GM18508 (cell line): Measurements from ENCODE around the gene TOMM7.
"Not testable (repeated sequence)": the region's sequence is repeated elsewhere in the genome, so short reads cannot be mapped to it uniquely, and the experiment has no call there.

ENCODE experiments used
- ATAC-seq: cut with Tn5 transposase; IDR thresholded peaks from one replicate; pipeline ENCODE4 v1.9.1; 2021; ENCODE audit warnings: moderate number of reproducible peaks; ENCODE audit not compliant: insufficient read depth, unreplicated experiment

Gene TOMM7

GRCh38 chr7:22826593-22826992 lies 3.9 kb upstream of the TOMM7 start:
- ATAC-seq, result no peak

DNA sequence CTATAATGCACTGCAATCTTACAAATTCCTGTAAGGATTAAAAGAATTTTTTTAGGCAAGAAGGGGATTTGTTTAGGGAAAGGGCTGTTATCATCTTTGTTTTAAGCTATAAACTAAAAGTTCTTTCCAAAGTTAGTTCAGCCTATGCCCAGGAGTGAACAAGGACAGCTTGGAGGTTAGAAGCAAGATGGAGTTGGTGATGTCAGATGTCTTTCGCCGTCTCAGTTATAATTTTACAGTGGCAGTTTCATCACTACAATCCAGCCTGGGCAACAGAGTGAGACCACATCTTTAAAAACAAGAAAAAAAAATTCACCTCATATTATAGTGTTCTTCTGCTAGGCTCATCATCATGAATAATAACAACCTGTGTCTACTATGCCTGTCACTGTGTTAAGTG lies 2.1 kb upstream of the TOMM7 start:
- no peak for ATAC-seq

GRCh38 chr7:22823142-22823497 lies 471 bp upstream of the TOMM7 start:
- ATAC-seq, result no peak

DNA sequence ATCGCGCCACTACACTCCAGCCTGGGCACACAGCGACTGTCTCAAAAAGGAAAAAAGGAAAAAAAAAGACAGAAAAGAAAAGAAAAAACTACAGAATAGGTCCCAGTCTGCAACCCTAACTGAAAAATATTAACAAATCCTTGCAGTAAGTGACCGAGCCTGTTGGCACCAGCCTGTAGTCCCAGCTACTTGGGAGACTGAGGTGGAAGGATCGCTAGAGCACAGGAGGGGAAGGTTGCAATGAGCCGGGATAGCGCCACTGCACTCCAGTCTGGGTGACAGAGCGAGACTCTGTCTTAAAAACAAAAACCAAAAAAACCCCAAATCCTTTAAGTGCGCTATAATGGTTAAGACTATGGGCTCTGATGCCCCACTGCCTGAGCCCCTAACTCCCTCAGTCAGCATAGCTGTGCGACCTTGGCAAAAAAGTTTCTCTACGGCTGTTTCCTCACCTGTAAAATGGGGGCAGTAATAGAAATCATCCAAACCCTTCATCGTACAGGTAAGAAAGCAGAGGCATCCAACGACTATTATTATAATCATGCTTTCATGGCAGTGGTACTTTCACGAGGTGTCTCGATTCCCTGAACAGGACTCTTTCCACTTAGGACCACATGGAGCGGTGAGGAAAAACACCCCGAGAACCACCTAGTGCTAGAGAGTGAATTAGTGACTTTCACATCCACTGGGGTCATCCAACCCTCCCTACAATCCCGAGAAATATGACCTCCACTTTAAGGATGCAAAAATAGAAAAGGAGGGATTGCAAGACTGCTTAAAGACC lies 755 bp downstream of the TOMM7 start:
- ATAC-seq, result no peak

GRCh38 chr7:22819476-22819875 lies 3.2 kb downstream of the TOMM7 start:
- no peak for ATAC-seq

DNA sequence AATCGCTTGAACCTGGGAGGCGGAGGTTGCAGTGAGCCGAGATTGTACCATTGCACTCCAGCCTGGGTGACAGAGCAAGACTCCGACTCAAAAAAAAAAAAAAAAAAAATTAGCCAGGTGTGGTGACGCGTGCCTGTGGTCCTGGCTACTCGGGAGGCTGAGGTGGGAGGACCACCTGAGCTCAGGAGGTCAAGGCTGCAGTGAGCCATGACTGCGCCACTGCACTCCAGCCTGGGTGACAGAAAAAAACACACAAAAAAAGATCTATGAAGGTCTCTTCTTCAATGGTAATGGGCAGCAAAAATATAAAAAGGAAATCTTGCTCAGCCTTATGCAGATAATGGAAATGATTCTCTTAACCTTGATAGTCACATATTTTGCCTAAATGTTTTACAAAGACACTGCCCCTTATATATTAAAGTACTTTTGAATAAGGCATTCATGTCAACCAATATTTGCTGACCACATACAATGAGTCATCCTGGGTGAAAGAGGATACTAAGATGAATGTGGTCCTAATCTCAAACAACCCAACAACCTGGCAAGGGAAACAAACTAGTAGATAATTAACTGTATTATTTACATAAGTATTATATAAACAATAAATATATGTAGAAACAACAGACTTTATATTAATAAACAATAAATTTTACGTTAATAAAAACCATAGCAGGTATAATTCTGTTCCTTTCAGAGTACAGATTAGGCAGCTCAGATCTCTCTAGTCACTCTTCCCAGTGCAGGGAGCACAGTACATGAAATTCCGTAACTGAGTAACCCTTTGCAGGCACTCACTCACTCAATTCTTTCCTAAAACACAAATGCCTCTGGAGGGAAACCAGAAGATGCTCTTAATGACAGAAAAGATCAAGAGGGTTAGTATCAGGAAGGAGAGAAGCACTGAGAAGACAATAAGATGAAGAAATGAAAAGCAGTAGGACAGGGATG lies 8.1 kb downstream of the TOMM7 start:
- no peak for ATAC-seq

DNA sequence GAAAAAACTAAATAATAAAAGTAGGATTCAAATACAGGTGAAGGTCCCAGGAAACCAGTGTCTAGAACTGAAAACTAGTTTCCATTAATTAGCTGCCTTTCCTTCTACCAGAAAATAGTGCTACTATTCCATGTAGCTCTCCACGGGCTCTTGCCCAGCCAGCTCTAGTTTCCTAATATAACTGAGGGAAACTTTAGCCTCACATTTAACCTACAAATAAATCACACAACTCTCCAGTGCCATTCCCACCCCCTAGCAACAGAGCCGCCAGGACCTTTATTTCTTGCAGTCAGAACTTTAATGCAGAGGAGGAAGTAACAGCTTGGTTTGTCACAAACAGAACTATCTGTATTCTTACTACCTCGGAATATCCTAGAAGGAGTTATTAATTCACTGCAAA lies 10.3 kb downstream of the TOMM7 start:
- no peak for ATAC-seq

- no peak for ATAC-seq
Observed at GRCh38 chr7:22811746-22812280, 10.8 kb downstream of the TOMM7 start.

DNA sequence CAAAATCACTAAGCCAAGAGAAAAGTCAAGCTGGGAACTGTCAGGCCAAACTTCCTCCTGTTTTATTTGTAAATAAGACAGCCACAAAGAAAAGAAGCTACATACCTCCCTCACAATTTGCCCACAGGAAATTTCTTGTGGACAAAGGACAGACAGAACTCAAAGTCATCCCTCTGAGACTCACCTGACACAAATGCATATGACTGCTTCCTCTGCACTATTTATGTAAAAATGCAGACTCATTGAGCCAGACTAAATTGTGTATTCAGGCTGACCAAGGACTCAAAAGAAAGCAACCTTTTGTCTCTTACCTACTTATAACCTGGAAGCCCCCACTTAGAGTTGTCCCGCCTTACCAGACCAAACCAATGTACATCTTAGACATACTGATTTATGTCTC lies 11.8 kb downstream of the TOMM7 start:
- ATAC-seq, result no peak

DNA sequence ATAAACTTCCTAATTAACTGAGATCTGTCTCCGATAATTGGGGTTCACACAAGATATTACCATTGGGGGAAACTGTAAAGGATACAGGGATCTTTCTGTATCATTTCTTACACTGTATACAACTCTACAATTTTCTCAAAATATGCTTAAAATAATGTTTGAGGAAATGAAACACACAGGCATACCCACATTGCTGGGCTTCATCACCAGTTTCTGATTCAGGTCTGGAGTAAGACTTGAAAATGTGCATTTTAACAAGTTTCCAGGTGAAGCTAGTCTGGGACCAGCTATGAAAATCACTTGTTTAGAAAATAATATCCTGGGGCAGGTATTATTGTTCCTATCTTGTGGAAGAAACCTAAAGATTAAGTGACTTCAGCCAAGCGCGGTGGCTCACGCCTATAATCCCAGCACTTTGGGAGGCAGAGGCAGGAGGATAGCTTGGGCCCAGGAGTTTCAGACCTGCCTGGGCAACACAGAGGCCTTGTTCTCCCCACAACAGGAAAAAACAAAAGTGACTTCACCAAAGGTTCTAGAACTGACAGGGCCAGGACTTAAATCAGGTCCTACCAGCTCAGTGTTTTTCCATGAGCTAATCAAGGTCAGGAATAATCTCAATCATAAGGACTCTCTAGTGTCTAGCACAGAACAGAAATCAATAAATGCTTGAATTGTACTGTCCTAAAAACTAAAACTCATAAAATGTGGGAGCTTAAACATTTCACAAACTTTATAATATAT lies 12.6 kb downstream of the TOMM7 start:
- ATAC-seq, result no peak

- no peak for ATAC-seq
Observed at GRCh38 chr7:22808140-22808539, 14.5 kb downstream of the TOMM7 start.

DNA sequence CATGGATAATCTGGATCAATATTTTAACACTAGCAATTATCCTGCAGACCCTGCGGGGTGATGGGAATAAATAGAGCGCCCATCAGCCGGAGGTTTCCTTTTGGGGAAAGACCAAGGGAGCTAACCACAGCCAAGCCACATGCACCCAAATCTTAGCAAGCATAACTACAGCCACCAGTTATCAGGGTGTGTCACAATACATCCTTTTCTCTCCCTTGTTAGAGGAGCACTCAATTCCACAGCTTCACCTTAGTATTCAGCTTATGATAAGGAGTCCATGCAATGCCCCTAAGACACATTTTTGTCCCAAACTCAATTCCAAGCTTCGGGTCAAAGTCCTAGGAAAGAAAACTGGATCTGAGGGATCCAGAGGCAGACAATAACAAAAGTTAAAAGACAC lies 15.9 kb downstream of the TOMM7 start:
- no peak for ATAC-seq

DNA sequence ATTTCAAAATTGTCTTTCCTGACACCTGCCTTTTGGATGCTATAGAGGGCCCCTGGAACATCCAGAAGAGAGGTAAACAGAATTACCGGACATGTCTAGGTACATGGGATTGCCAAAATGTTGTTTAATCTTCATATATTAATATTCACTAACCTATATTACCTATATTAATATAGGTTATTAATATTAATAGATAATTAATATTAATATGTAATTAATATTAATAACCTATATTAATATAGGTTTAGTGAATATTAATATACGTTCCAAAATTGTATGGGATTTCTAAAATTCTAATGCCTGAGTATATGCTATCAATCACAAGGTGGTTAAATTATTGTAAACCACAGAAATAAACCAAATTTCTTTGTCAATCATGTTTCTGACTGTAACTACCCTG lies 17.4 kb downstream of the TOMM7 start:
- ATAC-seq, result no peak

DNA sequence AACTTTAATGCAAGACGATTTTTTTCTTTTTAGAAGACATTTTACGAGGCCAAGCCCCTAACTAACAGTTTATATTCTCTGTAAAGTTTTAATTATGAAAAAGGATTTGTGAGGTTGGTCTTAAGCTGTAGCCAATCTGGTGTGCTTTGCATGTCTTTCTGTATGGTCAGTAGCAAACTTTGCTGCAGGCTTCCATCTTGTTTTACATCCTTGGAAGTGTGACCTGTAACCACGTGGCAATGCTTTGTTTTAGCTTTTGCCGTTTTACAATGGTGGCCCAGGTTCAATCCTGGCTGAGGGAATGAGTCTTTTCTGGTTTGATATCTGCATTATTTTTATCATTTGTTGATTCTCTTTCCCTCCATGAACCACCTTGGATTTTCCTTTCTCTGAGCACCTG lies 19.8 kb downstream of the TOMM7 start:
- not testable (repeated sequence) for ATAC-seq

DNA sequence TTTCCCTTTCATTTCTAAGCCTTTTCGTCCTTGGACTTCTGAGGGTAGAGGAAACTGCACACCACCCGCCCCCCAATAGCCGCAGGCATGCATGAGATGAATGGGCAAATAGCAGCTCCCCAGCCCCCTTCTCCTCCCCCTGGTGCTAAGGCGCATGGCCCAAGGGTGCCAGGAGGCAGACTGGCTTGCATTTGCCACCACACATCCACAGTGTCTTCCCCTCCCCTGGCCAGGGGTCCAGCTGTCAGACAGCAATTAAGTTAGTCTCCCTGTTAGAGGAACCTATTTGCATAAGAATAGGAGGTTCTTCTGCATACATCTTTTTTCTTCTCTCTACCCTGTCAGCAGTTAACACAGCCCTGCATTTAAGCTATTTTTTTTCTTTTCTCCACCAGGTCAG lies 20.2 kb downstream of the TOMM7 start:
- no peak for ATAC-seq

- no peak for ATAC-seq
Observed at GRCh38 chr7:22801912-22802311, 20.7 kb downstream of the TOMM7 start.

- no peak for ATAC-seq
Observed at GRCh38 chr7:22799633-22800032, 23.0 kb downstream of the TOMM7 start.

- no peak for ATAC-seq
Observed at GRCh38 chr7:22793593-22794462, 28.8 kb downstream of the TOMM7 start.
